Embryonic facial prominence (tissue), 1 donor: Measurements from ENCODE around the gene KIAA0232.
A peak's percentile ranks its signal among the peaks of the same experiment; 100 is the strongest.
"Not testable (repeated sequence)": the region's sequence is repeated elsewhere in the genome, so short reads cannot be mapped to it uniquely, and the experiment has no call there.

Experiments
- DNase-seq: peaks from one replicate; pipeline ENCODE4 v3.0.0-alpha.2; 2016; ENCODE audit errors: extremely low spot score

KIAA0232 gene

DNA sequence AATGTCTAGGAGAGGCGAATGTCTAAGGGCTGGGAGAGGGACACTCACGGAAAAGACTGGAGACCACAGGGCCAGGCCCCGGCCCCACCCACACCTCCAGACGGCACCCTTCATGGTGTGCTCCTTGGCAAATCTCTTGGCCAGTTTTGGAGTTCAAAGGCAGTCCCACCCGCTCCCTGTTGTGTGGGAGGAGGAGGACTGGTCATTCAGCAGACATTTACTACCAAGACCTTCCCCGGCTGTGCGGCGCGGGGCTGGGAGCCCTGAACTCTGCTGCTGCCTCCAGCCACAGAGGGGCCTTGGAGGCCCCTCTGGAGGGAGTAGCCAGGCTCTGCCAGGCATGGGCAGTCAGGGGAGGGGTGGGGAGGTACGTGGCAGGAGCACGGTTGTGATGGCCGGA is 118.4 kb downstream of the KIAA0232 start:
- DNase-seq, result no peak

DNA sequence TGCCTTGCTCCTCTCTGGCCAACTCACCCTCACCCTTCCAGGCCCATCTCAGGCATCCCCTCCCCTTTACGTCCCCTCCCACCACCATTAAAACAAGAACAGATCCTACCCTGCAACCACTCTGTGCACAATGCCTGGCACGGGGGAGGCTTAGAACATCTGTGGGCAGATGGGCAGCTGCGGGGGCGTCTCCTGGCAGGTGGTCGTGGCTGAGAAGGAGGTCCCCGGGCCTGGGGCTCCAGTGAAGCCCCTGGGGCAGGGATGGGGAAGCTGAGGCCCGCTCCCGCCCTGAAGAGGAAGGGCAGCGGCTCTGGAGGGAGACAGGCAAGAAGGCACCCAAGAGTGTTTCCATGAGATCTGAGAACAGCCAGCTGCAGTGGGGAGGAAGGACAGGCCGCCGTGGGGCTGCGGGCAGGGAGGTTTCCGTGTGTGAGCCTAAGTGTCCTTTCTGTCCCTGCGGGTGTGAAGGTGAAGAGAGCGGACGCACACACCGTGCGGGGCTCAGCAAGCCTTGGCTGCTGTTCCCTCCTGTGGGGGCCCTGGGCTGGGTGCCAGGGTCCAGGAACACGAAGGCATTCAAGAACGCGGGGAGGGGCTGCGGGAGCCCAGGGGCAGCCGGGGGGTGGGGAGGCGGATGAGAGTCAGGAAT is 119.3 kb downstream of the KIAA0232 start:
- no peak for DNase-seq

- no peak for DNase-seq
These were observed 120.0 kb downstream of the KIAA0232 start for GRCh38 chr4:6902318-6903042.

DNA sequence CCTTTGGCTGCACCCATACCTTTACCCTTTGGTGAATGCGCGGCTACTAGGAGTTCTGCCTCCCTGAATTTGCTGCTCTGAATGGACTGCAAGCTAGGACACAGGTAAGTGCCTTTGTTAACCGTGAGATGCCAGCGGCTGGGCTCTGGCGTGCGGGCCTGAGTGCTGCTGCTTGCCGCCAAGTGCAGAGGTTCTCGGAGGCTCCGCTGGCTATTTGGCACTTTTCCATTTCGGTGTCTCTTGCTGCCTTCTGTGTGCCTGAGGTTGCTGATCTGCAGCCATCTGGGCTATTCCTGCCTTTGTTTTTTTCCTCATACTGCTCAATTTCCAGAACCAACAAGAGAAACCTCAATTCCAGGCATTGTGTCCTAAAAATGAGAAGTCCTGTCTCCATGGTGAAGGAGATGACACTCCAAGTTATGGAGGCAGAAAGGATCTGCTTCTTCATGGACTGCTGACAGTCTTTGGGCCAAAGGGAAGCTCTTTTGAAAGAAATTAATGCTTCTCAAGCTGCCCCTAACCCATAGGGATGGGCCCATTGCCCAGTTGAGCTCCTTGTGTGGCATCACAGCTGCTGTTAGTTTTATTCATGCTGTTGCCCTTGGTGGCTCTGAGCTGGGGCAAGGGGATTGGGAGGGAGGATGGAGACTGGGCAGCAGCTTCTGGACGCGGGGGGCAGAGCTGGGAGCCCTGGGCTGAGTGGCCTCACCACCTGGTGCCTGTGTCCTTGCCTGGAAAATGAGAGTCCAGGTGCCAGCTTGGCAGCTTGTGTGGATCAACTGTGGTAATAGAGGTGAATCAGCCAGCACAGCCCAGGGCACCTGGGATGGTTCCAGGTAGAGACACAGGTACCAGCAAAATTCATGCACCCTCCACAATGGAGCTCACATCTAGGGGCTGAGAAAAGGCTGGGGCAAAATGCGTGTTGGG is 123.3 kb downstream of the KIAA0232 start:
- DNase-seq, result no peak

DNA sequence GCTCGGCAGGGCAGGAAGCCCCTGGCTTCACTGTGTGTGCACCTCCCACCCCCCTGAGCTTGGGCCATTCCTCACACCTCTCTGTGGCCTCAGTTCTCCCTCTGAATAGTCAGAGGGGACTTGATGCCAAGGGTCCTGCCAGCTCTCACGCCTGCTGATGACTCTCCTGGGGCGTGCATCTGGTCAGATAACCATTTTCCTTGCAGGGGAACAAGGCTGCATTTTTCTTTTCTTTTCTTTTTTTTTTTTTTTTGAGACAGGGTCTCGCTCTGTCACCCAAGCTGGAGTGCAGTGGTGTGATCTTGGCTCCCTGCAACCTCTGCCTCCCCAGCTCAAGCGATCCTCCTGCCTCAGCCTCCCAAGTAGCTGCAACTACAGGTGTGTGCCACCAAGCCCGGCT is 124.0 kb downstream of the KIAA0232 start:
- not testable (repeated sequence) for DNase-seq

GRCh38 chr4:6907658-6908191 is 125.2 kb downstream of the KIAA0232 start:
- DNase-seq, result no peak

DNA sequence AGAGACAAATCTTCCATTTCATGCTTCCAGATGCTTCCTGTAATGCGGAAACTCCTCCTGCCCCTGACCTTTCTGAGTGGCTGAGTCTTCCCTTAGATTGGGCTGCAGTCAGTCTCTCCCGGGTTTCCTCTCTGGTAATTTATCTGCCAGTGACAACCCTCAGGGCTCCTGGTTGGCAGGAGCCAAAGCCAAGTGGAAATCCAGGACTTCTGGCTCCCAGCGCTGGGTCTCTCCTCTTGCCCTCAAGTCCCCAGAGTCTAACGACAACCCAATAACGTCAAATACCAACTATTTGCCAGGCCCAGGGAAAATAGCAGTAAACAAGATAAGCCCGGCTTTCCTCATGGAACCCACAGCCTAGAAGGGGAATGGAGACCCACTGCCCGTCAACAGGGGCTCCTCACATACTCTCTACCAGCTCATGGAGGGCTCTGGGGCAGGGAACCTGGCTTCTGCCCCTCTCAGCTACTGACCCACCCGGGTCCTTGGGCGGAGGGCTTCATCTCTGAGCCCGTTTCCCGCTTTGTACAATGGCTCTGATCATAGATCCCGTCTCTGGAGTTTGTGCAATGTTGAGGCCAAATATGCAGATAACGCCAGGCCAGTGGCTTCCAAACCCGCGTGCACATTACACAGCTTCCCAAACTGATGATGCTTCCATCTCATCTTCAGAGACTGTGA is 126.0 kb downstream of the KIAA0232 start:
- DNase-seq, result no peak

GRCh38 chr4:6909113-6909969 is 126.8 kb downstream of the KIAA0232 start, which contains the start of gene TBC1D14:
TBC1D14 (plus strand) TSS chr4:6909826; CDS start chr4:6923390, 13,564 bp downstream.
- DNase-seq, result peak; percentile 71

DNA sequence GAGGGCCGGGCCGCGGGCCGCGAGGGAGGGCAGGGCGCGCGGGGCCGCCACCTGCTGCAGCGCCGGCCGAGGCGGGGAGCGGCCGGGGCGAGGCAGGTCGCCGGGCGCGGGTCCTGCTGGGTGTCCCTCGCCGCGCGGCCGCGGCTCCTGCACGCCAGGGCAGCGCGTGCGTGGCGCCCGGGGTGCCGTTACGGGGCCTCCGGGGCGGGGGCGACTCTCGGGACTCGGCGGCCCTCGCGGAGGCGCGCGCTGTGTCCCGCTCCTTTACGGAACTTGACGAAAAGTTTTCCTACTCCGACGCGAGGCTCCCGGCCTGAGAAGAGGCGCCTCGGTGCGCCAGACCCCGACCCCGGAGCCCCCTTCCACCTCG is 127.4 kb downstream of the KIAA0232 start:
- no peak for DNase-seq

DNA sequence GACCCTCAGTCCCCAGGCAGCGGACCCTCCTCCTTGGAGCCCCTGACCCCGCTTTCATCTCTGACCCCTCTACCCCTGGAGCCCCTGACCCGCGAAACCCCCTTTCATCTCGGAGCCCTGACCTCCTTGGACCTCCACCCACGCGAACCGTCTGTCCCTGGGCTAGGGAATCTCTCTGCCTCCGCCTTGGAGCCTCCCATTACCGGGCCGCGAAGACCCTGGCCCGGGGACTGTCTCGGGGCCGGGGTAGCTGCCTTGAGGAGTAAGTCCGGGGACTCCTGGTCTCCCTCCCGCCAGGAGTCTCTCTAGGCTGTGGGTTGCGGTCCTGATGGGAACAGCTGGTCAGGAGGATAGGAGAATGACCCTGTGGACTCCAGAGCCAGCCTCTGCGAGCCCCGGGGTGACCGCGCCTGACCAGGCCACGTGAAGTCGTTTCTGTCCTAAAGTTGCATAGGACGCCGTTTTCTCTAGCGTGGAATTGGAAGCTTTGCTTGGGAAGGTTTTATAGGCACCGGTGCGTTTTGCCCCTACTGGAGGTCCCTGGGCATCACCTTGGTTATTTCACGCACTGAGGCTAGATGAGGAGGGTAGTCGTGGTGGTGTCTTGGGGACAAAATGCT is 127.9 kb downstream of the KIAA0232 start:
- no peak for DNase-seq

- DNase-seq, result no peak
These were observed 128.7 kb downstream of the KIAA0232 start for GRCh38 chr4:6910960-6911874.

DNA sequence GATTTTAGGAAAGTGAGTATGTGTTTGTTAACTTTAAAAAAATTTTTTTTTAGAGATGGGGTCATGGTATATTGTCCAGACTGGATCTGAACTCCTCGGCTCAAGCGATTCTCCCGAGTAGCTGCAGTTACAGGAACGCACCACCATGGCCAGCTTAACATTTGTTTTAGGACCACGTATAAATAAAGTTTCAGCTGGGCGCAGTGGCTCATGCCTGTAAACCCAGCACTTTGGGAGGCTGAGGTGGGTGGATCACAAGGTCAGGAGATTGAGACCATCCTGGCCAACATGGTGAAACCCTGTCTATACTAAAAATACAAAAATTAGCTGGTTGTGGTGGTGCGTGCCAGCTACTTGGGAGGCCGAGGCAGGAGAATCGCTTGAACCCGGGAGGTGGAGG is 129.4 kb downstream of the KIAA0232 start:
- DNase-seq, result not testable (repeated sequence)

- DNase-seq, result no peak
These were observed 129.9 kb downstream of the KIAA0232 start for GRCh38 chr4:6912441-6912840.

GRCh38 chr4:6913350-6913905 is 130.9 kb downstream of the KIAA0232 start:
- no peak for DNase-seq

- DNase-seq, result no peak
These were observed 131.9 kb downstream of the KIAA0232 start for GRCh38 chr4:6914448-6914847.

DNA sequence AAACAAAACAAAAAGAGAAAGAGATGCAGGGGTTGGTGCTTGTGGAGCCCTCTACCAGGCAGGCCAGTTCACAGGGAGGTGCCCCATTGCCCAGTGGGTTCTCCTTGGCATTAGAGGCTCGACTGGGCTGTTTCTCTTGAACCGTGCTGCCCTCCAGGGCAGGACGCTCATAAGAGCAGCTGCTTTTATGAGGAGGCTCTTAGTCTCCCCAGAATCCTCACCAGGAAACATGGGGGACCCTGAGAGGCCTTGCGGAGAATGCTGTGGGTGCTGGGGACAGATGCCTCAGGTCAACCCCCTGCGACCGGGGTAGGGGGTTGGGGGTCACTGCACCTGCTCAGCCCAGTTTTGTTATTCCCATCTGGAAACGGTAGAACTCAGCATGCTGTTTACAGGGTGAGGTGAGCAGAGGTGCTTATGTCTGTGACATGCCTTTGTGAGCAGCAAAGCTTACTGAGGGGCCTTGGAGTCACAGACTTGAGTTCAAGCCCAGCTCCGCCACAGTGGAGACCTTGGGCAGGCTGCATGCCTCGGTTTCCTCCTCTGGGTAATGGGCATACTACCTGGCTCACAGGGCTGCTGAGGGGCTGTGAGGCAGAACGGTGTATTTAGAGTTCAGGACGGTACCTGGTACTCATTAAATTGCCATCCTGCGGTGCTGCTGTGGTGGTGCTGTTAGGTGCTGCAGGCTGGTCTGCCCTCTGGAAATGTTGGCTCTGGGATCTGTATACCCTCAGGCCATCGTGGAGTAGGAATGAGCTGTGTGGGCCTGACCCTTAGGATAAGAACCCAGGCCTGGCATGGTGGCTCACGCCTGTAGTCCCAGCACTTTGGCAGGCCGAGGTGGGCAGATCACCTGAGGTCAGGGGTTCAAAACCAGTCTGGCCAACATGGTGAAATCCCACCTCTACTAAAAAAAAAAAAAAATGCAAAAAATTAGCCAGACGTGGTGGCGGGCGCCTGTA is 132.8 kb downstream of the KIAA0232 start:
- no peak for DNase-seq

DNA sequence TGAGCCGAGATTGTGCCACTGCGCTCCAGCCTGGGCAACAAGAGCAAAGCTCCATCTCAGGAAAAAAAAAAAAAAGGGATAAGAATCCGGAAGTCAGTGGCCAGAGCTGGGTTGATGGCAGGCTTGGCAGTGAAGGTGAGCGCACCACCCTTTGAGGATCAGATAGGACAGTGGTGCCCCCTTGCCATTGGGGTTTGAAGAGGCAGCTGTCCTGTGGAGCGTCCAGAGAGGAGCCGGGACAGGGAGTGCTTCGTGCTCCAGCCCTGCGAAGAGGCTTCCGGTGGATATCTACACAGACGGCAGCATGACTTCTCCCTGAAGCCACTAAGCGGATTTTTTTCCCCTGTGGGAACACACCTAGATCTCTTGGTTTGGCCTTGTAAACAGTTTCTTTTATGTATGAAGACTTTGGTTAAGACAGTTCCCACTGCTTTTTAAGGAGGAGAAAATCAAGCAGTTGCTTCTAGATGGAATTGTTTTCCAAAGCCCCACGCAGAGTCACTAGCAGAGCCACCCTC is 133.6 kb downstream of the KIAA0232 start:
- DNase-seq, result no peak
